ENCODE data around the gene MDGA2.
"Not testable (repeated sequence)": the region's sequence is repeated elsewhere in the genome, so short reads cannot be mapped to it uniquely, and the experiment has no call there.

The MDGA2 gene

DNA sequence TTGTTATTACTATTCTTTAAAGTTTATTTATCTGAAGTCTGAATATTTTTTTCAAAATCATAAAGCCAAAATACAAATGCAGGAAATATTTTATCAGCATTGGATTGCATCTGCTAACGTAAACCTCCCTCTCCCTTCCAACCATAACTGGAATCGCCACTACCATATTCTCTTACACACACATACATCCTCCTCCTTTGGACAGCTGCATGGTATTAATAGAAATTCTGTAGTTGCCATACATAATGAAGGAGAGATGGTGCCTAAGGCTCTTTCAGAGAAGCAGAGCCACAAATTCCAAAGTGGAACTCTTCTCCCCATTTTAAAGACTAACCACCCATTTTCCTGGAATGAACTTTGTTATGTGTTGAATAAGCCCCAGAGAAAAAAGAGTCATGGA, 352.7 kb downstream of the MDGA2 start:
- FAIRE-seq, result no peak

GRCh38 chr14:47302121-47302520, 373.3 kb downstream of the MDGA2 start:
- FAIRE-seq, result no peak

GRCh38 chr14:47300796-47301195, 374.6 kb downstream of the MDGA2 start:
- no peak for FAIRE-seq

- no peak for FAIRE-seq
Observed at GRCh38 chr14:47297374-47297773, 378.0 kb downstream of the MDGA2 start.

DNA sequence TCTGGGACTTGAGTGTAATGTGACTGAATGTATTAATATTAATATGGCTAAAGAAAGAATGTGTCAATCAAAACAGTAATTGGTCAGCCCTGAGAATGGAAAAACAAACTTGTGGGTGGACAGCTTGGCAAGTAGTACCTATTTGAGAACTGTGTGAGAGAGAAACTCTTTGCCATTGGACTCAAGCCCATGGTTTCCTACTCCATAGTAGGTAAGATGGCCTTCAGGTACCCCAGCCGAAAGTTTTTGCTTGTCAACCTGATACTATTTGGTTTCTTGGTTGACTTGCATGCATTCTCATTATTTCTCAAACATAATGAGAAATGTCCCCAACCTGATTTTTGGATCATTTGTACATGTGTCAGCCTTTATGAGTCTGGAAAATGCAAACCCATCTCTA, 391.1 kb downstream of the MDGA2 start:
- FAIRE-seq, result no peak

DNA sequence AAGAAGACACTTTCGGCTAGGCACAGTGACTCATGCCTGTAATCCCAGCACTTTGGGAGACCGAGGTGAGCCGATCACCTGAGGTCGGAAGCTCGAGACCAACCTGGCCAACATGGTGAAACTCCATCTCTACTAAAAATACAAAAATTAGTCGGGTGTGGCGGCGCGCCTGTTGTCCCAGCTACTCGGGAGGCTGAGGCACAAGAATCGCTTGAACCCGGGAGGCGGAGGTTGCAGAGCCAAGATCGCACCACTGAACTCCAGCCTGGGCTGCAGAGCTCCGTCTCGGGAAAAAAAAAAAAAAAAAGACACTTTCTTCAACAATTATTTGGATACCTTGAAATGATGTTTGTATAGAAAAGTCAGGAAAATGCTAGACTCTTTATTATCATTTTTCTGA, 393.6 kb downstream of the MDGA2 start:
- not testable (repeated sequence) for FAIRE-seq

DNA sequence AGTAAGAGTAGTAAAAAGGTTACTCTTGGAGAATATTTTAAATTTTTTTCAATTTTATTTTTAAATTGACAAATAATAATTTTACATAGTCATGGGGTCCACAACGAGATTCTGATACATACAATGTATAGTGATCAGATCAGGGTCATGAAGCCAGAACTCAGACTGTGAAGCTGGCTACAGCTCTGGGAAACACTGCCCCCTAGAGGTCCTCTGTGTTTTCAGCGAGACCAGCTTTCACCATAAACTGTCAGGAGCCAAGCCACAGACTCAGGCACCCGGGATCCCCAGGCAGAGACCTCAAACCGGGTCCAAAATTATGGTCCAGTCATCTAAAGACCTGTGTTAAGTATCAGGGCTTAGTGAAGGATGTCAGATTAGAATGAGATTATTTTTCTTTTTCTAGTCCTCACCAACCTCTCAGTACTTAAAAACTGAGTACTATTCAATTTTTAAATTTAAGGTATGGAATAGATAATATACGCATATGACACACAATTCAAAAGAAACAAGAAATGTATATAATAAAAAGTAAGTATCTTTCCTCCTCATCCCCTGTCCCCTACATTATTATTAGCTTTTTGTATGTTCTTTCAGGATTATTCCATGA, 397.1 kb downstream of the MDGA2 start:
- FAIRE-seq, result no peak

- FAIRE-seq, result no peak
Observed at GRCh38 chr14:47277703-47278102, 397.7 kb downstream of the MDGA2 start.

DNA sequence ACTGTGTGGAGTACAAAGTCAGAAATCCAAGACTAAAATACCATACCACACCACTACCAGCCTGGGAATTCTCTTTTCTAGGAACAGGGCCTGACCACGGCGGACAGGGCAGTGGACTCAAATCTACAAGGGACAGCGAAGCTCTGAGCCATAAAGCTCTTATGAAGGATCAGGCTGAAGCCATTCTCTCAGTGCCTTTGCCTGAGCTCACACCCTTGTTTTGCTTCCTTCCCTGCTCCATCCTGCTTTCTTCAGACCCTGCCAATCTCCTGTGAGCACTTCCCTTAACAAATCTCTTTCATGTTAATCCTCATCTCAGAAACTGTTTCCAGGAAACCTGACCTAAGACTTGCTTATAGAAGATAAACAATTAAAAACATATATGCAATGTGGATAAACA, 398.5 kb downstream of the MDGA2 start:
- FAIRE-seq, result no peak

- FAIRE-seq, result no peak
Observed at GRCh38 chr14:47273939-47274338, 401.5 kb downstream of the MDGA2 start.

DNA sequence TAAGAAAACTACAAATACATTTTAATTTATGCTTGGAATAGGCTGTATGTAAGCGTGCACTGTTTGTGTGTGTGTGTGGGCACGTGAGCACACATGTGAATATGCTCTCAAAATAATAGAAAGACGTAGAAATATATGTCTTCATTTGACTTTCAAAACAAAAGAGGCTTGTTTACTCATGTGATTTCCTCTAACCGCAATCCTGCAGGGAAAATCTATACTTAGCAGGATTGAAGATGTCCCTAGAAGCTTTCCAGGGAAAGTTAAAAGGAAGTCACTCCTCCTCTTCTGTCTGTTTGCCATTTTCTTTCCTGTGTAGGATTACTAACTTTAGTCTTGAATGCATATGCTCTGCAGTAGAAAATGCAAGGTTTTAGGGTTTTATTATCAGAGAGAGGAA, 404.7 kb downstream of the MDGA2 start:
- FAIRE-seq, result no peak

DNA sequence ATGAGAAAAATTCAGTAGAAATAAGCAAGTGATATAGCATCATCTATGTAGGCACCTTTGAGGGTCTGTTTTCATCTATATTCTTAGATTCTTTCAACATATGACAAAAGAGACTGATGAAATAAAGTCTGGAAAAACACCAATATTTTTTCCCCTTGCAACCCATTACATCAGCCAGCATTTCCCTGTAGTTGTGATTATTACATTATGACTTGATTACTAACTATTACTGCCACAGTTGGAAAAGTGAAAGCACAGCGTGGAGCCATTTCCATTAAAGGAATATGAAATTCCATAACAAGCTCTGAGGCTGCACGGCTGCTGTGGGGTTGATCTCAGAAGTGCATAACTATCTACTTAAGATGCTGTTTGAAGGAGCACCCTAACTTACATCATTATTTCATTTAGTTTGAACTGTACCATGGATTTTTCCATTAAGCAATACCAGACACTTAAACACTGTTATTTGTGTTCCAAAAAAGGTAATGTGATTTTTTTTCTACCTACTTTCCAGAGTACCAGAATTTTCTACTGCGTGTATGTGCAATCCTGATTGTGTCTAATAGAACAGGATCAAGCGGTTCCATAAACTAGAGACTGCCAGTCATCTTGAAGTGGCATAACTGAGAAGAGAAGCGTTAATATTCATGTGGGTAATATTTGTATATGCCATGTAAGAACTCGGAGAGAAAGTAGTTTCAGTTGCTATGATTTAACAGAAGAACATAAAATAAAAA, 405.5 kb downstream of the MDGA2 start:
- FAIRE-seq, result no peak

DNA sequence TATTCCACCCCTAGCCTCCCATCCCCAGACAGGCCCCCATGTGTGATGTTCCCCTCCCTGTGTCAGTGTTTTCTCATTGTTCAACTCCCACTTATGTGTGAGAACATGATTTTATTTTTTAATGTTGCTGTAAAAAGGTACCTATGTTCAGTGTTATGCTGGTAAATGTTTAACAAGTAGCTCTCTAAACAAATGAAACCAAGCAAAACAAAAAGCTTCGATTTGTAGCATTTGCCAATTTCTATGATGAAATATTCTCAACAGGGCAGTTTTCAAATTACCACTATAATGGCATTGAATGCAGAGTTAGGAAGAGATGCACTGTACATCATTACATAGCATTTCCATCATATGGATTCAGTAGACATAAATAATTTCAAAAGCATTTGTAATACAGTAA, 410.6 kb downstream of the MDGA2 start:
- no peak for FAIRE-seq

- FAIRE-seq, result no peak
Observed at GRCh38 chr14:47262801-47263200, 412.6 kb downstream of the MDGA2 start.

DNA sequence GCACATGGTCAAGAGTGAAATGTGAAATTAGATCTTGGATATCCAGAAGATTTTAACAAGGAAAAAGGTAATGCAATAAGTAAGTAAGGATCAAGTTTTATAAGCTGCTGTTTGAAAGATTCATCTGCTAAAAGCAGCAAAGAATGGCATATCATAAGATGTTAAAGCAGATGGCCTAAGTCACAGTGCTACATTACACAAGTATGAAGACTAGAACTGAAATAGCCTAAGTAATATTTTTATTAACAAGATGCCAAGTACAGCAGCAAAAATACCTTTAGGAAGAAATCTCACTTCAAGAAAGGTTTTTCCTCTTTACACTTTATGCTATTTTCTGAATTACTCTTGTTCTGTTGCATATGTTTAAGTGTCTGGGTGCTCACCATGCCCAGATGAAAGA, 414.1 kb downstream of the MDGA2 start:
- FAIRE-seq, result no peak

DNA sequence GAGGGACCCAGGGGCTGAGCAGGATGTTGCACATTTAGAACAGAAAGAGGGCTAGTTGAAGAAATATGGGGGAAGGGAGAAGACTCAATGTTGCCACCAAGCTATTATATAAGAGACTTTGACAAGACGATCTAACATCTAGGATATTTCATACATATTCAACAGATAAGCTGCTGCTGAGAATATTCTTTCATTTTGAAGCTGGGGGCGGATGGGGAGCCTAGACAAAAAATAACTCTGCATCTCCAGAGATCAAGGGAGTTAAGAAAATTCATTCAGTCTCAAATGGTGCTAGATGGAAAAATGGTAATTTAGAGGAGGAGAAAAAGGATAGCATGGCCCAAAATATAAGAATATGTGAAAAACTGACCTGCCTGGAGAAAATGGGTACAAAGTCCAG, 415.6 kb downstream of the MDGA2 start:
- FAIRE-seq, result no peak

GRCh38 chr14:47257013-47257412, 418.4 kb downstream of the MDGA2 start:
- FAIRE-seq, result no peak

DNA sequence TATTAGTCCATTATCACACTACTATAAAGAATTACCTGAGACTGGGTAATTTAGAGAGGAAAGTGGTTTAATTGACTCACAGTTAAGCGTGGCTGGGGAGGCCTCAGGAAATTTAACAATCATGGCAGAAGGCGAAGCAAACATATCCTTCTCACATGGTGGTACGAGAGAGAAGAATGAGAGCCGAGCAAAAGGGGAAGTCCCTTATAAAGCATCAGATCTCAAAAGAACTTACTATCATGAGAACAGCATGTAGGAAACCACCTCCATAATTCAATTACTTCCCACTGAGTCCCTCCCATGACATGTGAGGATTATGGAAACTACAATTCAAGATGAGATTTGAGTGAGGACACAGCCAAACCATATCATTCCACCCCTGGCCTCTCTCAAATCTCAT, 422.6 kb downstream of the MDGA2 start:
- FAIRE-seq, result no peak

DNA sequence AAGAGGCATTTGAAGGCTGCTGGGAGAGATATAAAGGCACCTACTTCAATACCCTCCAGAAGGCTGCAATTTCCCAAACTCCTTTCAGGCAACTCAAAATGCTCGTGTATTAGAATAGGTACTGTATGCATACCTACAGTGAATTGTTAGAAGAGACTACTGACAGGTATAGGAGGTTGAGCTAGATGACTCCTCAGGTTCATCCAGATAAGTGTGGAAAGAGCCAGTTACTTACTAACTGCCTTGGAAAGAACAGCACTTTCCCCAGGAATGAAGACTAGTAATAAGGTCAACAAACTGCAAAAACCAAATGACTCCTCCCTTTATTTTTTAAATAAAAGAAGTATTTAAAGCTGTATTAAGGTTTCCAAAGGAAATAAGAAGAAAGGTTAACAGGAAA, 429.0 kb downstream of the MDGA2 start:
- FAIRE-seq, result no peak

GRCh38 chr14:47242579-47242978, 432.8 kb downstream of the MDGA2 start:
- FAIRE-seq, result not testable (repeated sequence)

GRCh38 chr14:47240748-47241437, 434.5 kb downstream of the MDGA2 start:
- FAIRE-seq, result no peak

DNA sequence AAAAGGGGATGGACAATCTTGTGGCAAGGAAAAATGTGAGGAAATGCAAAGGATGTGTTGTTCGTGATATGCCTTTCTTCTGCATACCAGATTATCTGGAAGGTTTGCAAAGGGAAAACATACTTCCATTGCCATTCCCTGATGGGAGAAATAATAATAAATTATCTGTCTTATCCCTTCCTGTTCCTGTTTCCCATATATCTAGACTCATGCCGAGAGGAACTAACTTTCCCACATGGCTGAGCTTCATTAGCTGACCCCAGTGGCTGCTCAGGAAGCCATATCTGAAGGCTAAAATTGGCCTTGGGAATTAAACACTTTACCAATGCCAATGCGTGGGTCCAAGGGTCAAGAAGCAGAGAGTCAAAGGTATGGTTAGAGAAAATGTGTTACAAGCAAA, 439.8 kb downstream of the MDGA2 start:
- FAIRE-seq, result no peak

DNA sequence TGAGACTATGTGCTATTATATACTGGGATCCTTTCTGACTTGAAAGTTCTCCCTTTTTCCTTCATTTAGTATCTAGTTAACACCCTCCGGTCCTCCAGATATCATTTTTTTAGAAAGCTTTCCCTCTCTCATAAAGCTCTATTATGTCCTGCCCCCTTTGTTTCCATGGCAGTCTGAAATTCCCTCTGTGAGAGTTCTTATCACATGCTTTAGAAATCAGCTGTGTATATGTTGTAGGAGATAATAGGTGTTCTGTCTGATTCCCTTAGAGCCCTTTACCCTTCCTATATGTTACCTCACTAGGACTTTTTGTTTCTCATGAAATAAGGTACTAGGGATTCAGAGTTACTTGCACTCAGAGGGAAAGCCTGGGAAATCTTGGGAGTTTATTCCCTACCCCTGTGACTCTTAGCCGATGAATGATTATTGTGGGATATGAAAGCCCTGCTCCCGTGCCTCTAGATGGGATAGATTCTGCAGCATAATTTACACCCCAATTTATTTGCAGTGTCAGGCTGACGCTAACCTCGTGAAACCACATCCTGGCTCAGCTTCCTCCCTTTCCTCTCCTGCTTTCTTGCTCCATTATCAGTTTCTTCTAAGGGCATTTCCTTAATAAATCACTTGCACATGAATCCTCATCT, 448.4 kb downstream of the MDGA2 start:
- FAIRE-seq, result no peak

DNA sequence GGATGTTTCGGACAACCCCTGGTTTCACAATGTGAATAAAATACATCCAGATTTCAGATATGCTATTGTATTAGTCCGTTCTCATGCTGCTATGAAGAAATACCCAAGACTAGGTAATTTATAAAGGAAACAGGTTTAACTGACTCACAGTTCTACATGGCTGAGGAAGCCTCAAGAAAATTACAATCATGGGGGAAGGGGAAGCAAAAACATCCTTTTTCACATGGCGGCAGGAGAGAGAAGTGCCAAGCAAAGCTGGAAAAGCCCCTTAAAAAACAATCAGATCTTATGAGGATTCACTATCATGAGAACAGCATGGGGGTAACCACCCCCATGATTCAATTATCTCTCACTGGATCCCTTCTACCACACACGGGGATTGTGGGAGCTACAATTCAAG, 451.7 kb downstream of the MDGA2 start:
- FAIRE-seq, result no peak
